ENCODE measurements around the gene COL27A1.

- TF ChIP-seq, protein P1, sequence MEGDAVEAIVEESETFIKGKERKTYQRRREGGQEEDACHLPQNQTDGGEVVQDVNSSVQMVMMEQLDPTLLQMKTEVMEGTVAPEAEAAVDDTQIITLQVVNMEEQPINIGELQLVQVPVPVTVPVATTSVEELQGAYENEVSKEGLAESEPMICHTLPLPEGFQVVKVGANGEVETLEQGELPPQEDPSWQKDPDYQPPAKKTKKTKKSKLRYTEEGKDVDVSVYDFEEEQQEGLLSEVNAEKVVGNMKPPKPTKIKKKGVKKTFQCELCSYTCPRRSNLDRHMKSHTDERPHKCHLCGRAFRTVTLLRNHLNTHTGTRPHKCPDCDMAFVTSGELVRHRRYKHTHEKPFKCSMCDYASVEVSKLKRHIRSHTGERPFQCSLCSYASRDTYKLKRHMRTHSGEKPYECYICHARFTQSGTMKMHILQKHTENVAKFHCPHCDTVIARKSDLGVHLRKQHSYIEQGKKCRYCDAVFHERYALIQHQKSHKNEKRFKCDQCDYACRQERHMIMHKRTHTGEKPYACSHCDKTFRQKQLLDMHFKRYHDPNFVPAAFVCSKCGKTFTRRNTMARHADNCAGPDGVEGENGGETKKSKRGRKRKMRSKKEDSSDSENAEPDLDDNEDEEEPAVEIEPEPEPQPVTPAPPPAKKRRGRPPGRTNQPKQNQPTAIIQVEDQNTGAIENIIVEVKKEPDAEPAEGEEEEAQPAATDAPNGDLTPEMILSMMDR (IDR thresholded peaks at IDR 0.05): no peak
- TF ChIP-seq POLR2AphosphoS5 (IDR thresholded peaks at IDR 0.05): no peak
- TF ChIP-seq POLR2A (IDR thresholded peaks at IDR 0.05): no peak
- TF ChIP-seq EP300 (IDR thresholded peaks at IDR 0.05; ENCODE audit: low read depth): no peak
These were observed 166.4 kb downstream of the COL27A1 start for GRCh38 chr9:114321759-114322158.

Data from transverse colon (tissue), 4 donors.